ENCODE results near the gene C3orf22. TPM values are rescaled to one million over a fixed set of nuclear protein-coding genes. Genes with fewer than 3 reads are reported as not detected.

The C3orf22 gene
- polyA plus RNA-seq, 1 donor from 2014 or later = not detected

DNA sequence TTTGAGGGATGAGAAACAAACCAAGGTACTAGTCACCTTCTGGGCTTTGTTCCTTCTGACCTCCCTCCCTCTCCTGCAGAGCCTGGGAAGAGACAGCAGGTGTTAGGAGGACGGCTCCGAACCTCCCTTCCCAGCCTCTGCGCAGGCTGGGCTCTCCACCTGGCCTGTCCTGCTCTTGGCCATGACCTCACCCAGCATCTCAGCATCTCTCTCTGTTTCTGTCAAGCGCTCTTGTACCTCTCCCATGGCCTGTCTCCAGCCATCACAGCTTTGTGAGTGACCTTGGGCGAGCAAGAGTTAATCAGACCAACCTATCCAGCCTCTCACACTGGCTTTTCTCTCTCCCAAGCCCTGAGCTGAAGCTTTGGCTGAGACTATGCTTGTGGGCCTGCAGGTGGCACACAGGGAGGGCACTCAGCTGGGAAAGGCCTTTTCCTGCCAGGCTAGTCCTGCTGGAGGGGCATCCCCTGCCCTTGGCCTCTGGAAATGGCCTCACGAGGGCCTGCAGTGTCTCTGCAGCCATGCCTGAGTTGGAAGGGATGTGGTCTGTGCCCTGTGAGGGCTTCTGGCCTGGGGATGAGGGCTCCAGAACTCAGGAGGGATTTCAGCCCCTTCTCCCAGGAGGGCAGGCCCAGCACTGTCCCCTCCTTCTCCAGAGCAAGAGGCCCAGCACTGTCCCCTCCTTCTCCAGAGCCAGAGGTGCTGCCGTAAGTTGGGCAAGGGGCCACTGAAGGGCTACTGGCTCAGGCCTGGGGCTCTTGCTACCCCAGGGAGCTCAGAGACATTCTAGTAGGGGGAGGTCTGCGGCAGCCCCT lies 32.7 kb downstream of the C3orf22 start:
- no peak overlapping the region for H3K9ac ChIP-seq (ENCODE audit: low read length)
- H3F3A ChIP-seq (ENCODE audit: insufficient read depth, low read length, poor library complexity, severe bottlenecking) = no peaks in the 10 kb centered on the region
- H3K9me3 ChIP-seq (ENCODE audit: low read length) = no peaks in the 10 kb centered on the region
- H3K79me2 ChIP-seq (replicated peaks; ENCODE audit: insufficient read depth, low read length) = no peaks in the 10 kb centered on the region
- H3K4me3 ChIP-seq (ENCODE audit: low read length) = no peak overlapping the region
- H4K20me1 ChIP-seq (ENCODE audit: insufficient read depth) = no peaks in the 10 kb centered on the region
- no peak overlapping the region for H3K4me2 ChIP-seq (ENCODE audit: low read length)
- no peaks in the 10 kb centered on the region for H3K9me2 ChIP-seq (ENCODE audit: insufficient read depth, low read length)
- no peak overlapping the region for H3K27ac ChIP-seq (ENCODE audit: low read length)
- peaks cover 26% of the 10 kb centered on the region for H3K27me3 ChIP-seq (ENCODE audit: insufficient read depth, low read depth, low read length)
- no peak overlapping the region for H2AFZ ChIP-seq (ENCODE audit: low read depth, low read length)
- H3K36me3 ChIP-seq (ENCODE audit: insufficient read depth, low read length) = no peaks in the 10 kb centered on the region
- no peak for TF ChIP-seq EZH2 (IDR thresholded peaks at IDR 0.05; ENCODE audit: borderline replicate concordance, insufficient read depth, low read length, poor library complexity, severe bottlenecking)
- TF ChIP-seq REST (IDR thresholded peaks at IDR 0.05; ENCODE audit: borderline replicate concordance) = no peak
- TF ChIP-seq CTCF (IDR thresholded peaks at IDR 0.05; ENCODE audit: poor library complexity, severe bottlenecking) = no peak
- no peak for TF ChIP-seq SMC3 (conservative IDR thresholded peaks at IDR 0.05; ENCODE audit: poor library complexity)
- TF ChIP-seq EP300 (conservative IDR thresholded peaks at IDR 0.05; ENCODE audit: poor library complexity, severe bottlenecking) = no peak
- TF ChIP-seq RAD21 (conservative IDR thresholded peaks at IDR 0.05) = no peak
- TF ChIP-seq TAF1 (IDR thresholded peaks at IDR 0.05; ENCODE audit: low read depth) = no peak
- TF ChIP-seq MXI1 (conservative IDR thresholded peaks at IDR 0.05; ENCODE audit: poor library complexity, severe bottlenecking) = no peak
- TF ChIP-seq POLR2AphosphoS5 (IDR thresholded peaks at IDR 0.05) = no peak

DNA sequence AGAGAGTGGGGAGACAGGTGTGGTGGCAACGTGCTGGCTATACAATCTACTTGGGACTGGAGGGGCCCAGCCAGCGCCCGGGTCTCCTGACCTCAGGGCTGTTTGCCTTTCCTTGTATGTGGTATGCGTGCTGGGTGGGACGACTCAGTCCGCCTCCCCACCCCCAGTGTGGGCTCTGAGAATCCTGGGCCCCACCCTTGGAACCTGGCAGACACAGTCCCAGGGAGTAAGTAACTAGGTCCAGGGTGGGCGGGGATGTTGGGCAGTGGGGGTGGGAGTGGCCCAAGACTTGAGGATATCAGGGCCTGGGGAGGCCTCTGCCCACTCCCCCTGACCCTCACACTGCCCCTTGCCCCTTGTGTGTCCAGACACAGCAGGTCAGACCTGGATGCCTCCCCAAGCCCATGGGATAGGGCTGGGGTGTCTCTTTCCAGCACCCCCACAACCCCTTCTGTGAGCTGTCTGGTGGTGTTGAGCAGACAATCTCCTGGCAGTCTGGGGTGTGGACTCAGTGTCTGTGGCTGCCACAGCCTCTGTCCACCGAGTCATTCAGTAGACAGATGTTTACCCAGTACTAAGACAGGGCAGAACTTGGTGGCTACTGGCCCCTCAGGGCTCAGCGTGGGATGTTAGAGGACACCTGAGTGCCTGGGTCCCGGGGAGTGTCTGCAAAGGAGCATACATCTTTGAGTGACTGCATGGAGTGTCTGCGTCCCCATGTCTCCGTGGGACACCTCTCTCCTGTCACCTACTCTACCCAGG lies 33.5 kb downstream of the C3orf22 start:
- Histone ChIP-seq H3K27me3 (ENCODE audit: insufficient read depth, low read depth, low read length) (peaks cover 26% of the 10 kb centered on the region), H3K4me3 (ENCODE audit: low read length) (no peak overlapping the region), H3K9ac (ENCODE audit: low read length) (no peak overlapping the region), H3K79me2 (replicated peaks; ENCODE audit: insufficient read depth, low read length) (no peaks in the 10 kb centered on the region), H2AFZ (ENCODE audit: low read depth, low read length) (no peak overlapping the region), H4K20me1 (ENCODE audit: insufficient read depth) (no peaks in the 10 kb centered on the region), H3K9me2 (ENCODE audit: insufficient read depth, low read length) (no peaks in the 10 kb centered on the region), H3K27ac (ENCODE audit: low read length) (no peak overlapping the region), H3K36me3 (ENCODE audit: insufficient read depth, low read length) (no peaks in the 10 kb centered on the region), H3F3A (ENCODE audit: insufficient read depth, low read length, poor library complexity, severe bottlenecking) (no peaks in the 10 kb centered on the region), H3K4me2 (ENCODE audit: low read length) (no peak overlapping the region), H3K9me3 (ENCODE audit: low read length) (no peaks in the 10 kb centered on the region)
- no peak for TF ChIP-seq CTCF (IDR thresholded peaks at IDR 0.05; ENCODE audit: poor library complexity, severe bottlenecking)
- no peak for TF ChIP-seq TAF1 (IDR thresholded peaks at IDR 0.05; ENCODE audit: low read depth)

Measured in neural cell (in vitro differentiated cells).